AG04450 (cell line): Measurements from ENCODE around the gene SCFD2. TPM values are rescaled to one million over a fixed set of nuclear protein-coding genes. Genes with fewer than 3 reads are reported as not detected.

ENCODE experiments used
- CTCF ChIA-PET: fragments of 300-600, 350-600 bp; formaldehyde crosslinking; extraction: SDS; loops from one replicate; lab custom pipeline; 2022; ENCODE audit warnings: antibody characterized with exemption, inconsistent platforms; lab: Charles Lee
- POLR2A ChIA-PET: fragments of 350-600 bp; formaldehyde crosslinking; extraction: SDS; loops from one replicate; lab custom pipeline; 2021; ENCODE audit warnings: antibody characterized with exemption, inconsistent platforms; lab: Yijun Ruan, JAX
- DNase-seq: peaks from one replicate; pipeline ENCODE4 v3.0.0-alpha.2; 2011; ENCODE audit warnings: low read depth, low spot score
- H3K27ac ChIP-seq: one replicate; pipeline ENCODE4 v1.5.1; 2012; ENCODE audit warnings: low read depth, low read length, control low read depth
- H3K27me3 ChIP-seq: one replicate; pipeline ENCODE4 v1.6.0; 2012; ENCODE audit warnings: low read length; ENCODE audit not compliant: control insufficient read depth, insufficient read depth
- H3K4me3 ChIP-seq: 2 replicates; pipeline ENCODE4 v1.5.1; 2011; ENCODE audit warnings: mild to moderate bottlenecking, low read depth, low read length, control low read depth
- H3K9me3 ChIP-seq: 2 replicates; pipeline ENCODE4 v1.5.1; 2012; ENCODE audit warnings: low read length; ENCODE audit not compliant: control insufficient read depth, insufficient read depth
- CTCF ChIP-seq: IDR thresholded peaks from 2 replicates; pipeline ENCODE4 v1.5.1; 2011; ENCODE audit warnings: low read depth, low read length, control low read depth, inconsistent platforms
- polyA plus RNA-seq: library from polyadenylated mRNA; depleted of rRNA; stranded (reverse); fragments of >200 nt; gene quantifications from 2 replicates; pipeline ENCODE4 v1.2.3, GENCODE V29; 2011

SCFD2 gene
- polyA plus RNA-seq, 1 experiment = 16.4 TPM

GRCh38 chr4:53005149-53005546 is 360.7 kb downstream of the SCFD2 start:
- ChIA-PET CTCF (interaction anchor here (1.4 kb wide), 1 partner anchor 93 kb away, joined by 5 read pairs; no protein-coding TSS in a partner anchor), POLR2A (no interaction called here)
- no peak overlapping the region for H3K27ac ChIP-seq
- no peak overlapping the region for H3K4me3 ChIP-seq
- no peak for DNase-seq
- H3K9me3 ChIP-seq = no peaks in the 10 kb centered on the region; the same call in 1 of the 2 replicates
- TF ChIP-seq CTCF = no peak
- H3K27me3 ChIP-seq = no peaks in the 10 kb centered on the region

- POLR2A ChIA-PET = interaction anchor here (0.5 kb wide), 1 partner anchor 1229 kb away, joined by 3 read pairs; no protein-coding TSS in a partner anchor
- H3K4me3 ChIP-seq = no peak overlapping the region
- DNase-seq = no peak
These were observed 361.2 kb downstream of the SCFD2 start for GRCh38 chr4:53004497-53005148.

GRCh38 chr4:53003959-53004358 is 361.9 kb downstream of the SCFD2 start:
- no peaks in the 10 kb centered on the region for H3K27me3 ChIP-seq
- no peak for DNase-seq
- ChIA-PET CTCF (interaction anchor here (1.4 kb wide), 1 partner anchor 92 kb away, joined by 5 read pairs; no protein-coding TSS in a partner anchor), POLR2A (interaction anchor here (0.5 kb wide), 1 partner anchor 1229 kb away, joined by 3 read pairs; no protein-coding TSS in a partner anchor)
- H3K4me3 ChIP-seq = no peak overlapping the region
- H3K27ac ChIP-seq = no peak overlapping the region
- no peak for TF ChIP-seq CTCF
- H3K9me3 ChIP-seq = no peaks in the 10 kb centered on the region; the same call in 1 of the 2 replicates

More at GRCh38 chr4:53004497-53005148, 361.2 kb downstream of the SCFD2 start:
- CTCF ChIA-PET = interaction anchor here (1.4 kb wide), 1 partner anchor 93 kb away, joined by 5 read pairs; no protein-coding TSS in a partner anchor
- Histone ChIP-seq H3K27me3 (no peaks in the 10 kb centered on the region), H3K9me3 (no peaks in the 10 kb centered on the region; the same call in 1 of the 2 replicates), H3K27ac (no peak overlapping the region)
- no peak for TF ChIP-seq CTCF

GRCh38 chr4:53000560-53000959 is 365.3 kb downstream of the SCFD2 start:
- POLR2A ChIA-PET = no interaction called here
- no peak for DNase-seq
- CTCF ChIA-PET = no interaction called here
- Histone ChIP-seq H3K27ac (no peak overlapping the region), H3K9me3 (no peaks in the 10 kb centered on the region), H3K27me3 (no peaks in the 10 kb centered on the region), H3K4me3 (no peak overlapping the region)
- no peak for TF ChIP-seq CTCF

GRCh38 chr4:52999626-53000025 is 366.2 kb downstream of the SCFD2 start:
- POLR2A ChIA-PET = no interaction called here
- no peak overlapping the region for H3K27ac ChIP-seq

More at GRCh38 chr4:52999626-53000025, 366.2 kb downstream of the SCFD2 start:
- CTCF ChIA-PET = no interaction called here
- Histone ChIP-seq H3K9me3 (no peaks in the 10 kb centered on the region), H3K4me3 (no peak overlapping the region), H3K27me3 (no peaks in the 10 kb centered on the region)
- TF ChIP-seq CTCF = no peak
- no peak for DNase-seq
